GM19372 (cell line): Measurements from ENCODE around the gene LCN2.
"Not testable (repeated sequence)": the region's sequence is repeated elsewhere in the genome, so short reads cannot be mapped to it uniquely, and the experiment has no call there.

ENCODE experiments used
- ATAC-seq: cut with Tn5 transposase; IDR thresholded peaks from one replicate; pipeline ENCODE4 v1.9.1; 2021; ENCODE audit warnings: mild to moderate bottlenecking, low read depth, moderate library complexity; ENCODE audit not compliant: unreplicated experiment

LCN2 gene

GRCh38 chr9:128163523-128164306 lies 14.5 kb downstream of the LCN2 start:
- no peak for ATAC-seq

- no peak for ATAC-seq
These were observed 15.1 kb downstream of the LCN2 start for GRCh38 chr9:128164307-128164885.

- ATAC-seq, result no peak
These were observed 16.9 kb downstream of the LCN2 start for GRCh38 chr9:128166169-128166568.

- no peak for ATAC-seq
These were observed 18.0 kb downstream of the LCN2 start for GRCh38 chr9:128167209-128167608.

- no peak for ATAC-seq
These were observed 19.6 kb downstream of the LCN2 start for GRCh38 chr9:128168731-128169308.

- no peak for ATAC-seq
These were observed 20.2 kb downstream of the LCN2 start for GRCh38 chr9:128169492-128169891.

- ATAC-seq, result no peak
These were observed 20.7 kb downstream of the LCN2 start for GRCh38 chr9:128169925-128170324.

- ATAC-seq, result no peak
These were observed 24.8 kb downstream of the LCN2 start for GRCh38 chr9:128174062-128174461.

GRCh38 chr9:128175102-128175563 lies 25.9 kb downstream of the LCN2 start:
- no peak for ATAC-seq

GRCh38 chr9:128175726-128176125 lies 26.5 kb downstream of the LCN2 start:
- no peak for ATAC-seq

- ATAC-seq, result no peak
These were observed 29.7 kb downstream of the LCN2 start for GRCh38 chr9:128178806-128179431.

- no peak for ATAC-seq
These were observed 30.7 kb downstream of the LCN2 start for GRCh38 chr9:128180001-128180400.

GRCh38 chr9:128180447-128180846 lies 31.2 kb downstream of the LCN2 start:
- no peak for ATAC-seq

- not testable (repeated sequence) for ATAC-seq
These were observed 32.2 kb downstream of the LCN2 start for GRCh38 chr9:128181480-128181879.

- no peak for ATAC-seq
These were observed 33.8 kb downstream of the LCN2 start for GRCh38 chr9:128182893-128183588.

- ATAC-seq, result no peak
These were observed 37.0 kb downstream of the LCN2 start for GRCh38 chr9:128185979-128186965.

- no peak for ATAC-seq
These were observed 38.1 kb downstream of the LCN2 start for GRCh38 chr9:128187361-128187760.

- no peak for ATAC-seq
These were observed 39.0 kb downstream of the LCN2 start for GRCh38 chr9:128188209-128188608.

GRCh38 chr9:128190013-128190412 lies 40.8 kb downstream of the LCN2 start:
- no peak for ATAC-seq
